ENCODE data around the gene KCNH5.

Gene KCNH5

DNA sequence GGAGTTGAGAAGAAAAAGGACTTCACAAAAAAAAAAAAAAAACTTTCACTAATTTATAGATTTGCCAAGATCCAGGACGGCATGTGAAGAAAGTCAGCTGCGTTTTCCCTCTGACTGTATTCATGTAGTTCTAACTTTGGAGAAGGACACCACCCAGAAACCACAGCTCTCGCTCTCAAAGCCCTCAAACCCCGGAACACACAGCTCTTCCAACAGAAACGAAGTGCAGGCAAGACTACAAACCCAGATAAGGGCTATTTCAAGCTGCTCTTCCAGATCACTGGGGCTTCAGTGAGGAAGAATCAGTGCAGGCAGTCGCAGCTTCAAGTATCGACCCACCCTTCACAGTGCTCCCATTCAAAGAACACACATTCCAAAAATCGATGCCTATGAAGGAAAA is 13.2 kb downstream of the KCNH5 start:
- TF ChIP-seq GATA2 (IDR thresholded peaks at IDR 0.05; ENCODE audit: low read depth, low read length): no peak
- no peak for TF ChIP-seq GATA3 (IDR thresholded peaks at IDR 0.05; ENCODE audit: low read depth, low read length)

DNA sequence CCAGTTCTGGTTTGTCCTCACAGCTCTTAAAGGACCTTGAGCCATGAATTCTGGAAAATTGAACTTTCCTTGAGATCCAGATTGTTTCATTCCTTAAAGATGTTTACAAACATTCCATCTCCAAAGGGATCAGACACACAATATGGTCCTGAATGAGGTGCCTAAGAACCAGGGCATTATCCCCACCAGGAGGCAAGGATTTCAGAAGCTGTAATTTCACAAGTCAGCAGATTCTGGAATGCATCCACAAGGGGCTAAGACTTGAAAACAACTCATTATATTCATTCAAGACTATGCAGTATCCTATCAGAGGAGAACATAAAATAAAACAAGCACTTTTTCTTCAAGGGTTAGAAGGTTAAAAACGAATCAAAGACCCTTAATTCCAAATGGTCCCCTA is 15.1 kb downstream of the KCNH5 start:
- TF ChIP-seq GATA2 (IDR thresholded peaks at IDR 0.05; ENCODE audit: low read depth, low read length) (no peak), GATA3 (IDR thresholded peaks at IDR 0.05; ENCODE audit: low read depth, low read length) (no peak)

GRCh38 chr14:63027719-63028118 is 17.5 kb downstream of the KCNH5 start:
- TF ChIP-seq GATA2 (IDR thresholded peaks at IDR 0.05; ENCODE audit: low read depth, low read length): no peak
- no peak for TF ChIP-seq GATA3 (IDR thresholded peaks at IDR 0.05; ENCODE audit: low read depth, low read length)

- no peak for TF ChIP-seq GATA3 (IDR thresholded peaks at IDR 0.05; ENCODE audit: low read depth, low read length)
- no peak for TF ChIP-seq GATA2 (IDR thresholded peaks at IDR 0.05; ENCODE audit: low read depth, low read length)
Observed at GRCh38 chr14:63026491-63026890, 18.8 kb downstream of the KCNH5 start.

- no peak for TF ChIP-seq GATA3 (IDR thresholded peaks at IDR 0.05; ENCODE audit: low read depth, low read length)
- TF ChIP-seq GATA2 (IDR thresholded peaks at IDR 0.05; ENCODE audit: low read depth, low read length): no peak
Observed at GRCh38 chr14:63014621-63015020, 30.6 kb downstream of the KCNH5 start.

DNA sequence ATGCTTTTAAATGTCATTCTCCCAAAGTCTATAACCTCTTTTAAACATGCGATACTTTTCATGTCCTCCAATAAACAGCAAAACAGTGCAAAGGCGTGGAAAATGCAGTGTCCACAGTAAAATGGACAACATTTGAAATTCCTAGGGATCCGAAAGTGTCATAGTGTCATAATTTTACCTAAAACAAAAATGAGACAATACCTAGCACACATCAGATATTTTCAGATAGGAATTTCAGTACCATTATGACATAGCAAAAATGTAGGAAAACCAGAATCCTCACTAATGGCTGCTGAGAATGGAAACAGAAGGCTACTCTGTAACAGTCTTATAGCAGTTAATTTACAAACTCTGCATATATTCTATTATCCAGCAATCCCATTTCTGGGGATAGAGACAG is 33.1 kb downstream of the KCNH5 start:
- no peak for TF ChIP-seq GATA2 (IDR thresholded peaks at IDR 0.05; ENCODE audit: low read depth, low read length)
- TF ChIP-seq GATA3 (IDR thresholded peaks at IDR 0.05; ENCODE audit: low read depth, low read length): no peak

GRCh38 chr14:63011623-63012022 is 33.6 kb downstream of the KCNH5 start:
- no peak for TF ChIP-seq GATA2 (IDR thresholded peaks at IDR 0.05; ENCODE audit: low read depth, low read length)
- no peak for TF ChIP-seq GATA3 (IDR thresholded peaks at IDR 0.05; ENCODE audit: low read depth, low read length)

- TF ChIP-seq GATA2 (IDR thresholded peaks at IDR 0.05; ENCODE audit: low read depth, low read length): no peak
- TF ChIP-seq GATA3 (IDR thresholded peaks at IDR 0.05; ENCODE audit: low read depth, low read length): no peak
Observed at GRCh38 chr14:63009495-63009894, 35.8 kb downstream of the KCNH5 start.

DNA sequence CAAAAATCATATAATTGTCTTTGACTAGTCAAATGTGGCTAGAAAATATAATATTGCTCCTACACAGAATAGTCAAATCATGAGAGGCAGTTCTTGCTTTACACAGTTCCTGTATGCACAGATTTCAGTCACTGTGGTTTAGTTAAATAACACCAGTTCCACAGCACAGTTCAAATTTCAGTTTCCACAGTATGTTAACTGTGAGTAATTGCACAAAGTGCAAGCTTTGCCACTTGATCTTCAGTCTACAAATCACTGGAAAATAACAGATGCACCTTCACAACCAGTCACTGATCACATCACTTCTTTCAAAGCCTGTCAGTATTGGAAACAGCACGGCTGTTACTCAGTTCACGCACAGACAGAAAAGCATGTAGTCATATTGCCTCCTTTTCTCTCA is 38.7 kb downstream of the KCNH5 start:
- no peak for TF ChIP-seq GATA3 (IDR thresholded peaks at IDR 0.05; ENCODE audit: low read depth, low read length)
- TF ChIP-seq GATA2 (IDR thresholded peaks at IDR 0.05; ENCODE audit: low read depth, low read length): no peak

DNA sequence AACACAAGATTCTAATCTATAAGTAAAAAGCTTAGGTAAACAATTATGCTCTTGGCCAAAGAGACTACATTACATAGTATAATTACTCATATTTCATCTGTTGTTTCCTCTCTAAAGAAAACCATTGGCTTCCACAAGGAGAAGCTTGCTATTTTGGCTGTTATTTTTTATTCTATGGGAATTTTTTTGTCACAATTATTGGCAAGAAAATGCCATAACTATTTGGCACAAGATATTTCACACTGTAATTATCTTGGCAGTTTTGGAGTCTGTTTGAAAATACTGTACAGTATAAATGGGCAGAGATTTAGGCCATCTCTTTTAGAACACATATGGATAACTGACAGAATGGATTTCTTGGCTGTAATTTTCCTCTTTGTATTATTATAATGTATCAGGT is 51.2 kb downstream of the KCNH5 start:
- TF ChIP-seq GATA2 (IDR thresholded peaks at IDR 0.05; ENCODE audit: low read depth, low read length) (no peak), GATA3 (IDR thresholded peaks at IDR 0.05; ENCODE audit: low read depth, low read length) (no peak)

- TF ChIP-seq GATA3 (IDR thresholded peaks at IDR 0.05; ENCODE audit: low read depth, low read length) (no peak), GATA2 (IDR thresholded peaks at IDR 0.05; ENCODE audit: low read depth, low read length) (no peak)
Observed at GRCh38 chr14:62988967-62989366, 56.3 kb downstream of the KCNH5 start.

DNA sequence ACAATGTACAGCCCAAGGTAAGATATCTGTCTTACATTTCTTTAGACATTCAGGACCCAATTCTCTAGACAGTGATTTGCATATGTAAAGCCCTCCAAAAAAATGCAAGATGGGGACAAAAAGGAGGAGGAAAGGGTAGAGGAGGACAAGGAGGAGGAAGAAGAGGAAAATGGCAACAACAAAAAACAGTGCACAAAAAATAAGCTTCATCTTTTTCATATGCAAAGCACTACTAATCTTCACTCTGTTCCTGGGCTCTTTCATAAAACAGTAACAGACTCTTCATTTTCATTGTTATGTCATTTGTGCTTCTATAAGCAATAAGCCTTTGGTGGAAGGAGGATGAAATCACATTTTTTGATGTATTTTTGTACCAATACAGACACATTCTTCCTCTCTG is 61.4 kb downstream of the KCNH5 start:
- no peak for TF ChIP-seq GATA3 (IDR thresholded peaks at IDR 0.05; ENCODE audit: low read depth, low read length)

GRCh38 chr14:62980693-62981092 is 64.6 kb downstream of the KCNH5 start:
- TF ChIP-seq GATA2 (IDR thresholded peaks at IDR 0.05; ENCODE audit: low read depth, low read length) (no peak), GATA3 (IDR thresholded peaks at IDR 0.05; ENCODE audit: low read depth, low read length) (no peak)

DNA sequence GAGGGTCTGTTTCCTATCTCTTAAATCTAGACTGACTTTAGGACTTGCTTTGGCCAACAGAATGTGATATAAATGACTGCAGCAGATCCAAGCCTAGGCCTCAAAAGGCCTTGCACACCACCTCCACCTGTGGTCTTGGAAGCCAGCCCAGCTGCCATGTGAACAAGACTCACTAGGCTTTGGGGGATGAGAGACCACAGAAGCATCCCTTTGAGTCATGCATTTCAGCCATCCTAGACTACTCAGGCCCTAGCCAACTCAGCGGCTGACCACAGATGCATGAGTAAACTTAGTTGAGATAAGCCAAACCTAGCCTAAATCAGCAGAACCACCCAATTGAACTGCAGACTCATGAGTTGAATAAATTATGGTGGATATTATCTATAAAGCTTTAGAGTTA is 87.7 kb downstream of the KCNH5 start:
- TF ChIP-seq GATA3 (IDR thresholded peaks at IDR 0.05; ENCODE audit: low read depth, low read length) (no peak), GATA2 (IDR thresholded peaks at IDR 0.05; ENCODE audit: low read depth, low read length) (no peak)

DNA sequence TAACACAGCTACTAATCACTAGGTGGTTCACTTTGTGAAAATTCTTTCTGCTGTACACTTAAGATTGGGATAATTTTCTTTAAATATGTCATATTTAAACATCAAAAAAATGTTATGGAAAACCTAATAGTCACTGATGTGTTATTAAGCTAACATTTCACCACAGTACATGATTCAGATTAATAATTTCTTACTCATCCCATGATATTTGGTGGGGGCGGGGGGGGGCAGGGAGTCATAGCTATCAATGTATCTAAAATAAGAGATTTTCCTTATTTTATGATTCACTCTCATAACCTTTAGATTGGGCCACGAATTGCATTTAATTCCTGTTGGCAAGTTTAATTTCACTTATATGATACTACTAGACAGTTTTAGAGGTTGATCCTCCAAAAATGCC is 88.8 kb downstream of the KCNH5 start:
- TF ChIP-seq GATA2 (IDR thresholded peaks at IDR 0.05; ENCODE audit: low read depth, low read length) (no peak), GATA3 (IDR thresholded peaks at IDR 0.05; ENCODE audit: low read depth, low read length) (no peak)

DNA sequence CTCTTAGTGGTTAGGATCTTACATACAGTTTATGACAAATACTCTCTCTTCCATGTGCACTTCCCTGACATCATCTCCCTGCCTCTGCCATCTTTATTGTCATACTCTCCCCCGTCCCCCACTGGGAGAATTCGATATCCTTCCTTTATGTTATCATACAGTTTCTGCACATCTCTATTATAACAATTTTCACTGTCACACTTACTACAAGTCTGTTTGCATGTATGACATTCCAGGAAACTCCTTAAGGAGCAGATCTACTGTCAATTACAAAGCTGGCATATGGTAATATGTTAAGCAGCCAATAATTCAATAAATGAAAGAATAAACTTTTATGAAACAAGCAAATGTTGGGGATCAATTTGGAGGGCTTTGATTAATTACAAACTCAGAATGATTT is 91.1 kb downstream of the KCNH5 start:
- TF ChIP-seq GATA3 (IDR thresholded peaks at IDR 0.05; ENCODE audit: low read depth, low read length) (no peak), GATA2 (IDR thresholded peaks at IDR 0.05; ENCODE audit: low read depth, low read length) (no peak)

Data from SH-SY5Y (cell line).